ENCODE measurements around the gene MAGEL2. TPM values are rescaled to one million over a fixed set of nuclear protein-coding genes. Genes with fewer than 3 reads are reported as not detected.
A peak's percentile ranks its signal among the peaks of the same experiment; 100 is the strongest.

The MAGEL2 gene
- total RNA-seq (2014; rRNA removed; shearing (Covaris generic)): 2.2 TPM in 2 replicates

- no peaks in the 10 kb centered on the region; the same call in 1 of the 2 replicates for H3K4me1 ChIP-seq
- peaks cover 7% of the 10 kb centered on the region; the same call in 1 of the 2 replicates for H3K27me3 ChIP-seq
- DNase-seq: peak; percentile 43 to 64
- no peaks in the 10 kb centered on the region for H3K9me3 ChIP-seq (replicated peaks)
- peak within 1 kb of the TSS; percentile 58 for H3K4me3 ChIP-seq
- no peaks in the 10 kb centered on the region for H3K36me3 ChIP-seq
- H3K27ac ChIP-seq: peak within 1 kb of the TSS; percentile 21; the same call in 1 of the 2 replicates
Observed at GRCh38 chr15:23647421-23648370, at the start of gene MAGEL2. TSS of gene MAGEL2 (minus strand) at chr15:23647867. CDS start at chr15:23647742, 125 bp downstream.

- Histone ChIP-seq H3K36me3 (no peaks in the 10 kb centered on the region), H3K9me3 (replicated peaks) (no peaks in the 10 kb centered on the region), H3K4me3 (no peak overlapping the region), H3K4me1 (no peaks in the 10 kb centered on the region), H3K27ac (no peak overlapping the region), H3K27me3 (no peaks in the 10 kb centered on the region)
- no peak for DNase-seq
Observed at GRCh38 chr15:23695282-23695681, 47.6 kb upstream of the MAGEL2 start.

DNA sequence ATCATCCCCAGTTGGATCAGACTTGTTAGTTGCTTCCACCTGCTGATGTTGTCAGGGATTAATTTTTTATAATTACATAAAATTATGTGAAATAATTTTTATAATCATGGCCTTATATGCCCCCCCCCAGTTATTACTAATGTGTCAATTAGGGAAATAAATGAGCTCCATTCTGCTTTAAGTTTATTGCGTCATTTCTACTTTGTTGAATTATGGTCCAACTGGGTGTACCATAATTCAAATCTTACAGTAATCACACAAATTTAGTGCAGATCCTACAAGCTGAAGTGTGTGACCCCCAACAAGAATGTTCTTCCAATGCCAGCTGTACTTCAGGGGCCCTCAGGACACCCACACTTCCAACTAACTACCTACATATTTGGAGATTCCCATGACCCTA lies 46.9 kb upstream of the MAGEL2 start:
- H3K4me1 ChIP-seq: no peaks in the 10 kb centered on the region

DNA sequence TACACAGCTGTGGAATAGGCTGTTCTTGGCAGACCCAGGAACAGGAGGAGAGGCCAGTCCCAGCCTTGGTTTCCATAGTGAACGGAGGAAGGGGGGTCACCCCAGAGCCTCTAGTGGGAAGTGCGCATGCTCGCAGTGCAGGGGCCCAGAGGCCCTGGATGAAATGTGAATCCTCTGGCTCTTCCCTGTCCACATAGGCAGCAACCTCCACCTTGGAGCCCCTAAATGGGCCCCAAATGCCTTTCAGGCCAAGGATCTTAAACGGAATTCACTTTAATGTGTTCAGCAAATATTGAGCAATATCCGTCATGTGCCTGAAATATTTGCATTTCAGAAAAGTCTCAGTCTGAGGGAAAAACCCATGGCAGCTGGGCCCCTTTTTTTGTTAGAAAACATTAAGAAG lies 42.8 kb upstream of the MAGEL2 start:
- Histone ChIP-seq H3K36me3 (no peaks in the 10 kb centered on the region), H3K4me3 (no peak overlapping the region), H3K4me1 (no peaks in the 10 kb centered on the region), H3K27me3 (no peaks in the 10 kb centered on the region), H3K27ac (no peak overlapping the region), H3K9me3 (replicated peaks) (no peaks in the 10 kb centered on the region)
- peak; percentile 47 to 74 for DNase-seq

More for the DNA sequence above, 46.9 kb upstream of the MAGEL2 start:
- no peaks in the 10 kb centered on the region for H3K36me3 ChIP-seq
- no peak for DNase-seq
- H3K27ac ChIP-seq: no peak overlapping the region
- no peaks in the 10 kb centered on the region for H3K9me3 ChIP-seq (replicated peaks)
- H3K27me3 ChIP-seq: no peaks in the 10 kb centered on the region
- H3K4me3 ChIP-seq: no peak overlapping the region

DNA sequence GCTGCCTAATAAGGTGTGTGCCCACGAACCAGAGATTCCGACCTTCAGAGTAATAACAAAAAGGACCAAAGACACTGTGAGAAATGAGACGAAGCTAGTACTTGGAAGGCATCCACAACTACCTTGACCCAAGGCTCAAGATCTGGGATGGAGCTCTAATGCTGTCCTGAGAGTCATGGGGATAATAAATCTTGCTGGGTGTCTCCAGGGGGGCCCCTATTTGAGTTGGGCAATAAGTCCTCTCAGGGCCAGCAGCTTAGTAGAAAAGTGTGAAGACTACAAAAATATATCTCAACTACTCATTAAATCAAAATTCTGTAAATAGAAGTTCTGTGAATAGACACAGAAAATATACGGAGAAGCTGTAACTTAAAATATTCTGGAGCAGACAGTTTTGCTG lies 42.3 kb upstream of the MAGEL2 start:
- Histone ChIP-seq H3K9me3 (replicated peaks) (no peaks in the 10 kb centered on the region), H3K36me3 (no peaks in the 10 kb centered on the region), H3K4me3 (no peak overlapping the region), H3K27ac (no peak overlapping the region), H3K27me3 (no peaks in the 10 kb centered on the region), H3K4me1 (no peaks in the 10 kb centered on the region)
- DNase-seq: no peak

DNA sequence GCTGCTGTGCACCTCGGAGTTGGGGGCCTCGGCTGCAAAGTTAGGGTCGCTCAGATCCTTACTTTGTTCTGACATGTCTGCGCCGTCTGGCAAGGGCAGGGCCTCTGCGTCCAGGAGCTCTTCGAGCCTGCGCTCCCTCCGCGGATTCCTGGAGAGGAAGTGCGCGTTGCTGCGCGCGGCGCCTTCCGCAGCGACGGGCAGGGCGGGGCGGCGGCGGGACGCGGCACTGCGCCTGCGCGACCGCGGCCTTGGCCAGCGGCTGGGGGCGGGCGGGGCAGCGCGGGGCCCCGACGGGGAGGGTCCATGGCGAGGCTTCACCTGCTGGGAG lies 39.4 kb upstream of the MAGEL2 start, which contains the start of gene NDN:
NDN (minus strand) TSS at position 163 of the 328 bp plus-strand sequence; CDS start at position 75, 88 bp downstream.
- no peak within 1 kb of the TSS for H3K27ac ChIP-seq
- H3K4me3 ChIP-seq: no peak within 1 kb of the TSS
- no peak for DNase-seq
- H3K36me3 ChIP-seq: no peaks in the 10 kb centered on the region
- H3K9me3 ChIP-seq (replicated peaks): no peaks in the 10 kb centered on the region
- no peaks in the 10 kb centered on the region for H3K27me3 ChIP-seq
- H3K4me1 ChIP-seq: no peaks in the 10 kb centered on the region

DNA sequence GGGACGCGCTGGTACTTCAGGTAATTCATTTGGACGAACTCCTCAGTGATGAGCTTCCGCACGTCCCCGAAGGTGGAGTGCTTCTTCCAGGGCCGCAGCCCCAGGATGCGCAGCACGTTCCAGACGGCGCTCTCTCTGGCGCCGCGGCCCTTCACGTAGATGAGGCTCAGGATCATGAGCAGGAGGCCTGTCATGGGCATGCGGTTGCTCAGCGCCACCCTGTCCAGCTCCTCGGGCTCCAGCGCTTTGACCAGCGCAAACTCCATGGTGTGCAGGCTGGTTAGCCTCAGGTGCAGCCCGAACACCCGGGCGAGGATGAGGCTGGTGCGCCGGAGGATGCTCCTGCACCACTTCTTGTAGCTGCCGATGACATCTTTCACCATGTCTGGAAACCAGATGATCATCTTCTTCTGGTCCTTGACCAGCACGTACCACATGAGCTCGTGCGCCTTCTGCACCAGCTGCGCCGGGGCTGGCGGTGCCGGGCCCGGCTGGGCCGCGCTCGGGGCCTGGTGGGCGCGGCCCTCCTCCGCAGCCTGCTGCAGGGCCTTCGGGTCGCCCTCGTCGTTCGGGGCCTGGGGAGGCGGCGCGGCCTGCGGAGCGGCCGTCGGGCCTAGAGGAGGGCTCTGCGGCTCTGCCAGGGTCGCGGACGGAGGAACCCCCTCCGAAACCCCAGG lies 38.9 kb upstream of the MAGEL2 start:
- no peaks in the 10 kb centered on the region for H3K9me3 ChIP-seq (replicated peaks)
- DNase-seq: no peak
- no peaks in the 10 kb centered on the region for H3K36me3 ChIP-seq
- H3K27me3 ChIP-seq: no peaks in the 10 kb centered on the region
- H3K27ac ChIP-seq: no peak overlapping the region
- H3K4me1 ChIP-seq: no peaks in the 10 kb centered on the region
- H3K4me3 ChIP-seq: no peak overlapping the region

GRCh38 chr15:23671481-23671880 lies 23.8 kb upstream of the MAGEL2 start:
- no peaks in the 10 kb centered on the region for H3K36me3 ChIP-seq
- no peak overlapping the region for H3K4me3 ChIP-seq
- no peaks in the 10 kb centered on the region for H3K9me3 ChIP-seq (replicated peaks)
- DNase-seq: peak in 1 of 2 experiments; percentile 8
- no peaks in the 10 kb centered on the region for H3K4me1 ChIP-seq
- H3K27ac ChIP-seq: no peak overlapping the region
- H3K27me3 ChIP-seq: no peaks in the 10 kb centered on the region

- no peaks in the 10 kb centered on the region for H3K27me3 ChIP-seq
- DNase-seq: no peak
- H3K4me3 ChIP-seq: no peak overlapping the region
- peak overlapping the region; percentile 24 for H3K27ac ChIP-seq
- no peaks in the 10 kb centered on the region for H3K4me1 ChIP-seq
- no peaks in the 10 kb centered on the region for H3K9me3 ChIP-seq (replicated peaks)
- H3K36me3 ChIP-seq: no peaks in the 10 kb centered on the region
Observed at GRCh38 chr15:23670970-23671369, 23.3 kb upstream of the MAGEL2 start.

DNA sequence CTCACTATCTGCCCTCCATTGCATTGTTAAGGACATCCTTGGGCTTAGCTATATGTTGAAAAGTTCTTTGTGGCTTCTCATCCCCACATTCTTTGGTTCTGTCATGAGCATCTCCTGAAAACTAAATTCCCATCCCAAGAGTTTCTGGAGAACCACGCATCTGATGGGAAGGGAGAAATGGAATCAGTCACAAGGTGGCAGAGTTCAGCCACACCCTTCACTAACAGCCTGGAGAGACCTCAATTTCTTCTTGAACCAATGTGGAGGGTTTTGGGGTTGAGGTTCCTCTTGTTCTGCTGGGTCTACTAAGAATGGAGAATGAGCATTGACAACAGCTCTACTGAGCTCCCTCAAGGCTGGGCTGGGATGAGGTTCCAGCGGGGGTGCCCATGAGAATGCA lies 15.6 kb upstream of the MAGEL2 start:
- Histone ChIP-seq H3K4me3 (no peak overlapping the region), H3K36me3 (no peaks in the 10 kb centered on the region), H3K9me3 (replicated peaks) (no peaks in the 10 kb centered on the region), H3K4me1 (no peaks in the 10 kb centered on the region), H3K27me3 (peaks cover 4% of the 10 kb centered on the region; the same call in 1 of the 2 replicates), H3K27ac (no peak overlapping the region)
- no peak for DNase-seq

DNA sequence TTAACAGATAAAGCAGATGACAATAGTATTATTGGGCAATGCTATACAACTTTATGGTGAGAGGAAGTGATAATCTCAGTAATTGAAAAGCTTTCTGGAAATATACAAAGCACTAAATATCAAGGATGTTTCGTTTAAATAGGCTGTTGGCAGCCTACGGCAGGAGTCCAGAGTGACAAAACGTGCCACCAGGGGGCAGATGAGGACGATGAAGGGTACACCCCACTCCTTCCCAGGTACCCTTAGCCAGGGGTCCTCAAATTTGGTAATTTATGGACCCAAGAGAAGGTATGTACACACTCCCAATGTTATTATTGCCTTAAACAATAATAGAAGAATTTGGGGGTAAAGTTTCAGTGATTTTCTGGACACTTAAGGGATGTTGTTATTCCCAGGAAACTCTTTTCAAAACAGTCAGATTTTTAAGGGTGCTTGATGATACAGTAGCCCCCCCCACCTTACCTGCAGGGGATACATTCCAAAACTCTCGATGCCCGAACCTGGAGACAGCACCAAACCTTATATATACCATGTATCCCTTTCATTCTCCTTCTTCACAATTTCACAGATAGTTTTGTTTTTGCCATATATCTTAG lies 1.4 kb upstream of the MAGEL2 start:
- Histone ChIP-seq H3K4me3 (no peak overlapping the region), H3K27ac (no peak overlapping the region)
- peak; percentile 38 to 70 for DNase-seq

GRCh38 chr15:23647001-23647295 lies 719 bp downstream of the MAGEL2 start:
- H3K36me3 ChIP-seq: no peaks in the 10 kb centered on the region
- peaks cover 7% of the 10 kb centered on the region; the same call in 1 of the 2 replicates for H3K27me3 ChIP-seq
- DNase-seq: no peak
- no peaks in the 10 kb centered on the region for H3K9me3 ChIP-seq (replicated peaks)
- no peak overlapping the region for H3K27ac ChIP-seq
- peak overlapping the region; percentile 58 for H3K4me3 ChIP-seq
- no peaks in the 10 kb centered on the region; the same call in 1 of the 2 replicates for H3K4me1 ChIP-seq

More for the DNA sequence above, 1.4 kb upstream of the MAGEL2 start:
- H3K36me3 ChIP-seq: no peaks in the 10 kb centered on the region
- H3K27me3 ChIP-seq: peaks cover 7% of the 10 kb centered on the region; the same call in 1 of the 2 replicates
- H3K9me3 ChIP-seq (replicated peaks): no peaks in the 10 kb centered on the region
- no peaks in the 10 kb centered on the region for H3K4me1 ChIP-seq

DNA sequence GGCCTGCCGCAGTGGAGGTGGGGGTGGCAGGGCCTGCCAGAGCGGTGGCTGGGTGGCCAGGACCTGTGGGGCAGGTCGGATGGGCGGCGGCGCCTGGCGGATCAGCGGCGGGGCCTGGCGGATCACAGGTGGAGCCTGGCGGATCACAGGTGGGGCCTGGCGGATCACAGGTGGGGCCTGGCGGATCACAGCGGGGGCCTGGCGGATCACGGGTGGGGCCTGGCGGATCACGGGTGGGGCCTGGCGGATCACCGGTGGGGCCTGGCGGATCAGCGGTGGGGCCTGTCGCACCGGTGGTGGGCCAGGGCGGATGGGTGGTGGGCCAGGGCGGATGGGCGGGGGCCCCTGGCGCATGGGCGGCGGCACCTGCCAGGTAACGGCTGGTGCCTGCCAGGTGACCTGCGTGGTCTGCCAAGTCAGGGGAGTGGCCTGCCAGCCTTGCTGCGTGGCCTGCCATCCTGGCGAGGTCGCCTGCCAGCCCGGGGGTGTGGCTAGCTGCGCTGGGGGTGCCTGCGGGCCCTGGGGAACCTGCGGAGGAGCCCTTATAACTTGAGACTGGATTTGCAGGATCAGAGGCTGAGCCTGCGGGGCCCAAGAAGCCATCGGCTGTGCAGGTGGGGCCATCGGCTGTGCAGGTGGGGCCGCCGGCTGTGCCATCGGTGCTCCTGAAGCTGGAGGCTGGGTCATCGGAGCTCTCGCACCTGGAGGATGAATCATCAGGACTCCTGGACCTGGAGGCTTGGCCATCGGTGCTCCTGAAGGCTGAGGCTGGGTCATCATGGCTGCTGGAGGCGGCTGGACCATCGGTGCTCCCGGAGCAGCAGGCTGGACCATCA lies 1.3 kb downstream of the MAGEL2 start:
- H3K27ac ChIP-seq: no peak overlapping the region
- H3K27me3 ChIP-seq: peaks cover 7% of the 10 kb centered on the region; the same call in 1 of the 2 replicates
- H3K4me3 ChIP-seq: no peak overlapping the region
- no peaks in the 10 kb centered on the region for H3K9me3 ChIP-seq (replicated peaks)
- no peaks in the 10 kb centered on the region; the same call in 1 of the 2 replicates for H3K4me1 ChIP-seq
- no peaks in the 10 kb centered on the region for H3K36me3 ChIP-seq
- no peak for DNase-seq
